ENCODE results near the gene UBALD1. TPM values are rescaled to one million over a fixed set of nuclear protein-coding genes. Genes with fewer than 3 reads are reported as not detected.

The UBALD1 gene
- total and polyA plus RNA-seq, 9 of the 15 experiments (the other 6 are each of a cell fraction or from before 2014, with no cell fraction given): 1.3 to 38.0 (median 6.2) TPM; not detected in 2

GRCh38 chr16:4625560-4626159, 11.0 kb upstream of the UBALD1 start (continued):
- no peak for TF ChIP-seq FOXP4 (CRISPR knock-in tag; IDR thresholded peaks at IDR 0.05; ENCODE audit: borderline replicate concordance)
- 0 out of 2 replicates have a peak, but pooled peaks have one; percentile 12 for TF ChIP-seq KAT7 (CRISPR knock-in tag; IDR thresholded peaks at IDR 0.05; ENCODE audit: borderline replicate concordance)
- no peak for TF ChIP-seq HSF4 (CRISPR knock-in tag; IDR thresholded peaks at IDR 0.05; ENCODE audit: borderline replicate concordance)
- no peak for TF ChIP-seq STAT5A (IDR thresholded peaks at IDR 0.05; ENCODE audit: borderline replicate concordance, low read length)
- TF ChIP-seq EP300 (IDR thresholded peaks at IDR 0.05; ENCODE audit: low read length): no peak
- TF ChIP-seq RBM25 (IDR thresholded peaks at IDR 0.05; ENCODE audit: low read depth, low read length, severe bottlenecking): no peak

GRCh38 chr16:4624827-4625559, 10.3 kb upstream of the UBALD1 start:
- intact Hi-C loops (cut with micrococcal nuclease) (loop anchor here (5.0 kb wide), 1 partner anchor 332 kb away; the partner anchor contains the start of gene SEC14L5), in situ Hi-C loops (cut with MboI) (no loop called here)
- no peaks in the 10 kb centered on the region for H3K27me3 ChIP-seq (ENCODE audit: control insufficient read depth in 2 of 2, insufficient read depth in 2 of 2, low read length in 2 of 2)
- no peaks in the 10 kb centered on the region for H3K9me3 ChIP-seq (replicated peaks; ENCODE audit: control insufficient read depth, insufficient read depth, low read depth, low read length)
- peak overlapping the region; percentile 92 for H3K27ac ChIP-seq (ENCODE audit: extremely low read depth, low read depth, low read length)
- peaks cover 16 to 19% of the 10 kb centered on the region in 2 experiments; a peak in 4 of 5 replicates for H3K4me1 ChIP-seq (replicated peaks in 1 of 2; ENCODE audit: control insufficient read depth in 2 of 2, insufficient read depth in 2 of 2, low read length in 2 of 2)
- H3K9me1 ChIP-seq (ENCODE audit: control insufficient read depth, insufficient read depth, low read length): peaks cover 4% of the 10 kb centered on the region
- H3K9ac ChIP-seq (ENCODE audit: insufficient read depth in 1 of 2, low read depth in 2 of 2, low read length in 2 of 2): peak overlapping the region; percentile 89 to 90
- peak overlapping the region; percentile 91 for H3K4me3 ChIP-seq
- ChIA-PET POLR2A (interaction anchor here (0.9 to 4.6 kb wide), 5 partner anchors 9 to 16 kb away, joined by 3 to 22 read pairs (median 7); partner anchors contain the start of gene UBALD1), CTCF (ENCODE audit: low intra/inter-chr PET ratio) (no interaction called here)
- peak; percentile 53 to 88 (median 76) for DNase-seq (ENCODE audit: extremely low read depth in 1 of 4, low spot score in 3 of 4)
- peak overlapping the region; percentile 81 for H3K4me2 ChIP-seq (ENCODE audit: insufficient read depth, low read length)
- peaks cover 5% of the 10 kb centered on the region; the same call in 1 of the 2 replicates for H4K20me1 ChIP-seq (replicated peaks; ENCODE audit: control insufficient read depth, insufficient read depth, low read length)
- peak; percentile 29 for FAIRE-seq
- H3K36me3 ChIP-seq (ENCODE audit: control insufficient read depth, insufficient read depth, low read length): peaks cover 11% of the 10 kb centered on the region; the same call in 2 of the 3 replicates
- peak overlapping the region; percentile 94 for H2AFZ ChIP-seq (ENCODE audit: low read depth, low read length)
- ATAC-seq: peak; percentile 59
- H3K79me2 ChIP-seq (ENCODE audit: control insufficient read depth, insufficient read depth, low read length): peaks cover 33% of the 10 kb centered on the region
- BruUV-seq (replicated peaks): no TSS peak
- WGBS (ENCODE audit: insufficient coverage, low coverage, missing lambda C conversion rate): under 1% methylated on average over 58 of the region's 80 CpGs
- TF ChIP-seq ZNF24 (IDR thresholded peaks at IDR 0.05) (0 out of 2 replicates have a peak, but pooled peaks have one; percentile 40), UBTF (IDR thresholded peaks at IDR 0.05; ENCODE audit: borderline replicate concordance in 1 of 2, low read depth in 2 of 2, low read length in 2 of 2) (0 out of 4 replicates have a peak, but pooled peaks have one; percentile 34 to 44), ID3 (CRISPR knock-in tag; IDR thresholded peaks at IDR 0.05) (no peak), ID3 (tag; IDR thresholded peaks at IDR 0.05) (0 out of 2 replicates have a peak, but pooled peaks have one; percentile 26), MAFF (IDR thresholded peaks at IDR 0.05; ENCODE audit: low read length) (no peak), KLF1 (tag; IDR thresholded peaks at IDR 0.05) (0 out of 2 replicates have a peak, but pooled peaks have one; percentile 17), LCOR (CRISPR knock-in tag; IDR thresholded peaks at IDR 0.05) (no peak)
